ENCODE measurements around the gene AVPR2.
A peak's percentile ranks its signal among the peaks of the same experiment; 100 is the strongest.

The AVPR2 gene

DNA sequence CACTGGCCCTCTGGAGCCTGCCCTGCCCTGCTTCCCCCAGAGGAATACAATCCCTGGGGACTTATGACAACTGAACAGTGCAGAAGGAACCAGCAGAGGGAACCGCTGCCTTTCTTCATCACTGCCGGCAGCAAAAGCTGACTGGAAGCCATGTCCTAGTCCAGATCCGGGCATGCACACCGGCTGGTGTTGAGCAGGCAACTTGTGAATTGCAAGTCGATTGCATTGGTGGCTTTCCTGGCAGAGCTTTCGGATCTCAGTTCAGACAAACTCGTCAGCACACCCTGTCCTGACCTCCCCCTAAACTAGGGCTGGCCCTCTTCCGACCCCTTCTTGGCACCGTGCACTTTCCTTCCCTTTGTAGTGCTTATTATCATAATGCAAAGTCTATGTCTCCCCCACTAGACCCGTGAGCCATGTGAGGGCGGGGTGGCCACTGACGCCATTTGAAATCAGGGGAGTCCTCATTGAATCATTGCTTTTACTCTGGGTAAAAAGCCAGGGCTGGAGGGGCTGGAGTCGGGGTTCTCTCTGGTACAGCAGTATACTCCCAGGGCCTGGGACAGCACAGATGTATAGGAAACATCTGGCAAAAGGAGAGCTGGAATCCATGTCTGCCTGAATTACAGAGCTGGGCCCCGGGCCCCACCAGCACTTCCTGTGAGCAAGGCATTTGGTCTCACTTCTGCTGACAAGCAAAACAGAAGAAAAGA is 19.8 kb downstream of the AVPR2 start:
- TF ChIP-seq ZFX (IDR thresholded peaks at IDR 0.05; ENCODE audit: borderline replicate concordance): no peak
- TF ChIP-seq, protein P1, sequence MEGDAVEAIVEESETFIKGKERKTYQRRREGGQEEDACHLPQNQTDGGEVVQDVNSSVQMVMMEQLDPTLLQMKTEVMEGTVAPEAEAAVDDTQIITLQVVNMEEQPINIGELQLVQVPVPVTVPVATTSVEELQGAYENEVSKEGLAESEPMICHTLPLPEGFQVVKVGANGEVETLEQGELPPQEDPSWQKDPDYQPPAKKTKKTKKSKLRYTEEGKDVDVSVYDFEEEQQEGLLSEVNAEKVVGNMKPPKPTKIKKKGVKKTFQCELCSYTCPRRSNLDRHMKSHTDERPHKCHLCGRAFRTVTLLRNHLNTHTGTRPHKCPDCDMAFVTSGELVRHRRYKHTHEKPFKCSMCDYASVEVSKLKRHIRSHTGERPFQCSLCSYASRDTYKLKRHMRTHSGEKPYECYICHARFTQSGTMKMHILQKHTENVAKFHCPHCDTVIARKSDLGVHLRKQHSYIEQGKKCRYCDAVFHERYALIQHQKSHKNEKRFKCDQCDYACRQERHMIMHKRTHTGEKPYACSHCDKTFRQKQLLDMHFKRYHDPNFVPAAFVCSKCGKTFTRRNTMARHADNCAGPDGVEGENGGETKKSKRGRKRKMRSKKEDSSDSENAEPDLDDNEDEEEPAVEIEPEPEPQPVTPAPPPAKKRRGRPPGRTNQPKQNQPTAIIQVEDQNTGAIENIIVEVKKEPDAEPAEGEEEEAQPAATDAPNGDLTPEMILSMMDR (IDR thresholded peaks at IDR 0.05): 0 out of 2 replicates have a peak, but pooled peaks have one; percentile 8
- no peak overlapping the region for H3K27ac ChIP-seq

DNA sequence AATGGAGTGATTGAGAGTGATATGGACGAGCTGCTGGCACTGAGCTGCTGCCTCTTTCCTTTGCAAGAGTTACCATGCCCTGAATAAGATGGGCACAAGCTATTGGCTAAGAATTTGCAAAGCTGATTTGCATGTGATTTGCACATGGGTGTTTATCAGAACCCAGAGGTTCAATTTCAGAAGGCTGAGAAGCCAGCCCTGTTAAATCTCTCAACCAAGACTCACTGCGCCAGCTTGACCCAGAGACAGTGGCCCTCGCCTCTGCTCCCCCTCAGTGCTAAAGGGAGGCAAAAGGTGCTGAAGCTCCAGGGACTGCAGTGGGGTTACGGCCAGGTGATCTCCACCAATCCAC is 20.9 kb downstream of the AVPR2 start:
- TF ChIP-seq ZFX (IDR thresholded peaks at IDR 0.05; ENCODE audit: borderline replicate concordance): no peak
- TF ChIP-seq, protein P1 (IDR thresholded peaks at IDR 0.05): no peak
- H3K27ac ChIP-seq: no peak overlapping the region

DNA sequence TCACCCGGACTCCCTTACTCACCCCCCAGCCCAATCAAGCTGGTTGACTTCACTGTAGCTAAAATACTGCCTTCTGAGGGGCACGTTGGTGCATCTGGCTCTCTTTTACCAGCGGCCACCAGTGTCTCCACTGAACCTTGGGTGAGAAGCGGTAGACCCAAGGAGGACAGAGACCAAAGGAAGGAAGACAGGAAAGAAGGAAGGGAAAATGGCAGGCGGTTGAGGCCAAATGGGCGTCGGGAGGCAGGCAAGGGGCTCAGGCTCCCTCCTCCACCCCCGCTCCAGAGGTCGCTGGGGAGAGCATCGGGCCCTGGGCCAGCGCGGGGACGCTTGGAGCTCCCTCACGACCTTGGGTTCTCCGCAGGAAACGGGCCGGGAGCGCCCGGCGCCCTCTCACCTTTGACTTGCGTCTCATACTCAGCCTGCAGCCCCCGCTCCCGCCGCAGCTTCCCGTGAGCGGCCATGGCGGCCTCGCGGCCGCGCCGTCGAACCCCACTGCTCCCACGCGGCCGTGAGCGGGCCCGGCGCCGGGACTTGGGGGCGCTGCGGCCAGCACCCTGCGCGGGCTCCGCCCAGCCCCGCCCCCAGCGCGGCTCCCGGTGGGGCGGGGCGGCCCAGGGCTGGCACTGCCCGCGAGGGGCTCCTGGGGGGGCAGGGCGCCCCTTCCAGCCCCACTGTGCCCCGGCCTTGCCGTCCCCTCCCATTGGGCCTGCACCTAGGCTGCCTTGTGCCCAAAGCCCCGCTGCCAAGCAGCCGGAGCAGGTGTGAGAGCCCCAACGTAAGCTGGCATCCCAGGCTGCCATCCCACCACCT is 21.5 kb downstream of the AVPR2 start, which contains the start of gene ARHGAP4:
ARHGAP4 (minus strand) TSS at position 526 of the 813 bp plus-strand sequence; CDS start at position 464, 62 bp downstream.
- TF ChIP-seq, protein P1 (IDR thresholded peaks at IDR 0.05): no peak
- TF ChIP-seq ZFX (IDR thresholded peaks at IDR 0.05; ENCODE audit: borderline replicate concordance): no peak
- peak within 1 kb of the TSS; percentile 93 for H3K27ac ChIP-seq

DNA sequence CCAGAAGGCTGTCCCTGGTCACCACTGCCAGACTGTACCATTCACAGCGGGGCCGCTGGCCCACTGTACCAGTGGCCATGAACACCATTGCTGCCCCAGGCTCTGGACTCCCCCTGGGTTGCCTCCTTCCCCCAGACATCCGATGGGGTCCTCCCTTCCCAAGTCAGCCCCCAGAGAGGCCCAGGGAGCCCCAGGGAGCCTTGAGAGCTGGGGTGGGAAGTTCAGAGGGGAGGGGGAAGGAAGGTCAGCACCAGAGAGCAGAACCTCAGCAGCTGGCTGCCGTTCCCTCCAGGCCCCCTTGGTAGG is 22.0 kb downstream of the AVPR2 start:
- H3K27ac ChIP-seq: peak overlapping the region; percentile 93; the same call in 1 of the 2 replicates
- no peak for TF ChIP-seq ZFX (IDR thresholded peaks at IDR 0.05; ENCODE audit: borderline replicate concordance)
- TF ChIP-seq, protein P1 (IDR thresholded peaks at IDR 0.05): no peak

DNA sequence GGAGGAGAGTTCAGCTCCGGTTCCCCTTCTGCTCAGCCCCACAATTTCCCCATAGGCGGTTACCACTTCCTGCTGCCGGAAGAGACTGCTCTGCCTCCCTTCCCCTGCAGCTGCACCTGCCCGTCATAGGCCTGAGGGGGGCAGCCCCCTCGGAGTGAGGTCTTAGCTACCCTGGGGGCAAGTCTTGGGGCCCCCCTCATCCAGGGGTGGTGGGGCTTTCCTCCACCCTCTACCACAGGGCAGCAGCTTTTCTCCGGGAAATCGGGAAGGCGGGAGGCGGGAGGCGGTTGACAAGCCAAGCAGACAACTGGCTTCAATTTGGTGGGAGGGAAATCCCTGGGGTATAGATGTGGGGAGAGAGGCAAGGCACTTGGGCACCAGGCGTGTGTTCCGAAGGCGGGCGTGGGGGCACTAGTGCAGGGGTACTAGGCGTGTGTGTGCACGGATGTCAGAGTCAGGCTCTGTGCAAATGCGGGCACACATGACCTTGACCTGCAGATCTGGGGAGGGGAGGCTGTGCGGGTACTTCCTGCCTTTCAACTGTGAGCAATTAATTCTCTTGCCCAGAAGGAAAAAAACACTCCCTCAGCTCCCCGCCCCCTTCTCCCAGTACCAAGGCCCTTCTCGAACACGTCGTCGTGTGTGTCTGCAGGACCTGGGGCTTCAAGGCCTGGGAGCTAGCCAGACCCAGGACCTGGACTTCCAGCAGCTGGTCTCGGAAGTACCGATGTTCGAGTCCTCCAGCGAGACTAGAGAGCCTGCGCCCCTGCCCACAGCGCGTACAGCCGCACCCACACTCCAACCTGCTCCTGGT is 22.6 kb downstream of the AVPR2 start:
- TF ChIP-seq, protein P1 (IDR thresholded peaks at IDR 0.05): no peak
- TF ChIP-seq ZFX (IDR thresholded peaks at IDR 0.05; ENCODE audit: borderline replicate concordance): no peak
- peak overlapping the region; percentile 93 for H3K27ac ChIP-seq

DNA sequence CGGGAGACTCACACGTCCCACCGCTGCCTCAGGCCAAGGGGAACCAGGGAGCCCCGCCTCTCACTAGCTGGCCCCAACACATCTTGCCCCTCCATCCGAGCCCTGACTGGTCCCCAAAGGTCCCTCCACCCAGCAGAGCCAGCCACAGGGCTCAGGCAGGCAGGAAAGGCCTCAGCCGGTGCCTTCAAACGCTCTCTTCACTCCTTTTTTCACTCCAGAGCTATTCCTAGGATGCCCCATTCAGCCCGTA is 23.1 kb downstream of the AVPR2 start:
- TF ChIP-seq ZFX (IDR thresholded peaks at IDR 0.05; ENCODE audit: borderline replicate concordance): no peak
- TF ChIP-seq, protein P1 (IDR thresholded peaks at IDR 0.05): no peak
- H3K27ac ChIP-seq: peak overlapping the region; percentile 93

Data from 22Rv1 (cell line).